GM12878 (cell line): ENCODE results near the gene TRERF1. TPM values are rescaled to one million over a fixed set of nuclear protein-coding genes. Genes with fewer than 3 reads are reported as not detected.

Experiments used
- ATAC-seq: fragments of 200-7000 bp; cut with Tn5 transposase; 3 replicates; pipeline ENCODE4 v1.9.1; 2020; ENCODE audit warnings: mild to moderate bottlenecking, moderate library complexity
- BruUV-seq: library from RNA; stranded (reverse); fragments of 400-500 nt; replicated peaks from 2 replicates; lab custom pipeline; 2021; lab: Mats Ljungman, UMichigan
- CTCF ChIA-PET: fragments of 300-600 bp; sonication (Branson Sonifier 250); formaldehyde crosslinking; extraction: SDS; loops from one replicate; lab custom pipeline; 2021; ENCODE audit warnings: inconsistent platforms; lab: Yijun Ruan, JAX
- POLR2A ChIA-PET: fragments of 350-600 bp; formaldehyde crosslinking; extraction: SDS; loops from one replicate; lab custom pipeline; 2021; ENCODE audit warnings: inconsistent platforms; lab: Charles Lee
- RAD21 ChIA-PET: fragments of 300-600 bp; sonication (Branson Sonifier 250); formaldehyde crosslinking; loops from one replicate; lab custom pipeline; 2023; ENCODE audit warnings: antibody characterized with exemption; ENCODE audit not compliant: unreplicated experiment; lab: Charles Lee
- SMC1A ChIA-PET: fragments of 300-600 bp; sonication (Branson Sonifier 250); formaldehyde crosslinking; loops from one replicate; lab custom pipeline; 2023; ENCODE audit not compliant: unreplicated experiment, uncharacterized antibody; lab: Charles Lee
- DNase-seq: peaks from one replicate; pipeline ENCODE4 v3.0.0-alpha.2; 2011; ENCODE audit warnings: low read depth, low spot score
- FAIRE-seq: peaks from 3 replicates; lab custom pipeline; 2011; peaks lifted over from hg19 to GRCh38; lab: Jason Lieb, UNC
- H2AFZ ChIP-seq: 2 replicates; pipeline ENCODE4 v1.6.0; 2011; ENCODE audit warnings: low read depth, low read length, control low read depth; ENCODE audit not compliant: control insufficient read depth
- H3K27ac ChIP-seq: 2 replicates; pipeline ENCODE4 v1.5.1; 2011; ENCODE audit warnings: control low read depth; ENCODE audit not compliant: control insufficient read depth, insufficient read depth
- H3K27me3 ChIP-seq, 2 experiments: replicated peaks in 1 of 2; 2 replicates each; pipeline versions ENCODE4 v1.6.0 to v1.6.1; 2011; ENCODE audit warnings: low read length in 1 of 2; ENCODE audit not compliant: control insufficient read depth in 2 of 2, insufficient read depth in 2 of 2
- H3K36me3 ChIP-seq, 2 experiments: 2 replicates each; pipeline ENCODE4 v1.5.1; 2011; ENCODE audit warnings: low read length in 1 of 2; ENCODE audit not compliant: control insufficient read depth in 2 of 2, insufficient read depth in 2 of 2
- H3K4me1 ChIP-seq: 2 replicates; pipeline ENCODE4 v1.6.1; 2011; ENCODE audit warnings: mild to moderate bottlenecking, low read length, moderate library complexity, mixed read lengths; ENCODE audit not compliant: control insufficient read depth, insufficient read depth
- H3K4me2 ChIP-seq: 2 replicates; pipeline ENCODE4 v1.6.0; 2011; ENCODE audit warnings: control low read depth; ENCODE audit not compliant: control insufficient read depth, insufficient read depth
- H3K4me3 ChIP-seq: fragments of 200-600 bp; sonication (generic); 2 replicates; pipeline ENCODE4 v1.5.1; 2016
- H3K79me2 ChIP-seq: 2 replicates; pipeline ENCODE4 v1.6.0; 2011; ENCODE audit warnings: low read length; ENCODE audit not compliant: control insufficient read depth, insufficient read depth
- H3K9ac ChIP-seq: 2 replicates; pipeline ENCODE4 v1.8.0; 2011; ENCODE audit warnings: low read length, control low read depth, mixed read lengths; ENCODE audit not compliant: control insufficient read depth, insufficient read depth
- H3K9me3 ChIP-seq: replicated peaks from 3 replicates; pipeline ENCODE4 v1.5.1; 2011; ENCODE audit warnings: mild to moderate bottlenecking, low read length; ENCODE audit not compliant: control insufficient read depth, insufficient read depth
- H4K20me1 ChIP-seq: 2 replicates; pipeline ENCODE4 v1.6.0; 2011; ENCODE audit not compliant: control insufficient read depth, insufficient read depth
- ASH2L ChIP-seq: fragments of 300-600, 200-600 bp; sonication (generic); IDR thresholded peaks from 2 replicates; pipeline ENCODE4 v1.6.1; 2017; ENCODE audit warnings: low read depth, mild to moderate bottlenecking, borderline replicate concordance
- CBX3 ChIP-seq: fragments of 200-600 bp; sonication (generic); IDR thresholded peaks from 2 replicates; pipeline ENCODE4 v1.6.1; 2016; ENCODE audit warnings: low read depth, borderline replicate concordance
- CTCF ChIP-seq, 3 experiments: IDR thresholded peaks in 2 of 3; conservative IDR thresholded peaks in 1 of 3; 2 replicates each; pipeline ENCODE4 v1.5.1; 2011; ENCODE audit warnings: low read depth in 3 of 3, low read length in 3 of 3, mild to moderate bottlenecking in 3 of 3, control low read depth in 2 of 3, moderate library complexity in 2 of 3, inconsistent platforms in 1 of 3, mixed read lengths in 1 of 3; ENCODE audit not compliant: control insufficient read depth in 2 of 3, insufficient read depth in 1 of 3; ENCODE audit errors: extremely low read depth in 1 of 3
- EGR1 ChIP-seq, 2 experiments: IDR thresholded peaks; 1 replicate in 1 of 2; 2 replicates in 1 of 2; pipeline ENCODE4 v1.6.1; 2011 to 2012; ENCODE audit warnings: low read depth in 2 of 2, low read length in 2 of 2, borderline replicate concordance in 1 of 2, mild to moderate bottlenecking in 1 of 2, moderate library complexity in 1 of 2
- FOXK2 ChIP-seq: fragments of 450-650 bp; IDR thresholded peaks from 2 replicates; pipeline ENCODE4 v1.6.1; 2017; ENCODE audit warnings: mild to moderate bottlenecking, moderate library complexity
- HCFC1 ChIP-seq: fragments of 150-350 bp; IDR thresholded peaks from 2 replicates; pipeline ENCODE4 v1.6.1; 2014; ENCODE audit warnings: low read length
- HDGF ChIP-seq: fragments of 450-650 bp; IDR thresholded peaks from 2 replicates; pipeline ENCODE4 v1.6.1; 2016; ENCODE audit warnings: antibody characterized with exemption
- IKZF1 ChIP-seq: fragments of 450-650 bp; conservative IDR thresholded peaks from 2 replicates; pipeline ENCODE4 v1.6.1; 2017; ENCODE audit warnings: antibody characterized with exemption, mild to moderate bottlenecking
- JUND ChIP-seq: IDR thresholded peaks from 2 replicates; pipeline ENCODE4 v1.6.1; 2012; ENCODE audit warnings: low read depth, mild to moderate bottlenecking, low read length, improper control_type of control experiment, moderate library complexity
- NBN ChIP-seq: fragments of 450-650 bp; IDR thresholded peaks from 2 replicates; pipeline ENCODE4 v1.6.1; 2016
- NR2C1 ChIP-seq: fragments of 450-650 bp; IDR thresholded peaks from 2 replicates; pipeline ENCODE4 v1.6.1; 2017; ENCODE audit warnings: antibody characterized with exemption, mild to moderate bottlenecking, moderate library complexity
- NR2F1 ChIP-seq: fragments of 450-650 bp; conservative IDR thresholded peaks from 2 replicates; pipeline ENCODE4 v1.6.1; 2017; ENCODE audit warnings: mild to moderate bottlenecking
- POLR2AphosphoS5 ChIP-seq: IDR thresholded peaks from 2 replicates; pipeline ENCODE4 v1.6.1; 2011; ENCODE audit warnings: mild to moderate bottlenecking, low read length, inconsistent platforms
- PRDM15 ChIP-seq: fragments of 450-650 bp; formaldehyde crosslinking; IDR thresholded peaks from 2 replicates; pipeline ENCODE4 v1.4.0; 2020; ENCODE audit warnings: mild to moderate bottlenecking, moderate library complexity
- RAD21 ChIP-seq: IDR thresholded peaks from 2 replicates; pipeline ENCODE4 v1.6.1; 2011; ENCODE audit warnings: mild to moderate bottlenecking, low read depth, low read length, moderate library complexity; ENCODE audit not compliant: insufficient read depth
- SP1 ChIP-seq: IDR thresholded peaks from one replicate; pipeline ENCODE4 v1.6.1; 2011; ENCODE audit warnings: low read depth, low read length
- ZNF384 ChIP-seq: IDR thresholded peaks from 2 replicates; pipeline ENCODE4 v1.6.1; 2012; ENCODE audit warnings: low read depth, mild to moderate bottlenecking, low read length, improper control_type of control experiment, borderline replicate concordance
- ZNF622 ChIP-seq: fragments of 450-650 bp; IDR thresholded peaks from 2 replicates; pipeline ENCODE4 v1.6.1; 2017; ENCODE audit warnings: mild to moderate bottlenecking, inconsistent platforms
- WGBS: methylation state at CpG from one replicate; pipeline ENCODE4 v1.1.6; 2016; ENCODE audit warnings: low lambda C conversion rate; ENCODE audit not compliant: insufficient replicate concordance, insufficient coverage; ENCODE audit errors: missing lambda C conversion rate; 5-methylcytosine and 5-hydroxymethylcytosine counted together
- in situ Hi-C: fragments of 300-500 bp; cut with MboI; formaldehyde crosslinking; loops from 9 replicates; pipeline ENCODE4 v1.14.3; 2018; ENCODE audit warnings: mixed read lengths
- intact Hi-C: fragments of 100-400 bp; cut with micrococcal nuclease; formaldehyde crosslinking; loops from one replicate; pipeline ENCODE4 v1.14.2; 2022; ENCODE audit not compliant: unreplicated experiment
- polyA plus RNA-seq, 11 experiments: library from polyadenylated mRNA; depleted of rRNA in 4 of 11; unstranded in 6 of 11; stranded (reverse) in 5 of 11; fragments of >200 nt; fragmentation: Nextera tagmentation in 4 of 11; fragmentation: Illumina TruSeq in 1 of 11; extraction: Ambion mirVana in 4 of 11; extraction: Trizol in 1 of 11; gene quantifications; 1 replicate in 1 of 11; 2 replicates in 10 of 11; pipeline versions ENCODE4 v1.2.1 to v1.2.3, GENCODE V29; 2011 to 2016; ENCODE audit warnings: inconsistent platforms in 2 of 11, missing spikeins in 2 of 11, low read depth in 1 of 11
- total RNA-seq, 4 experiments: library from RNA; depleted of rRNA in 3 of 4; stranded (reverse); fragments of >200 nt in 3 of 4; fragmentation: Illumina TruSeq in 1 of 4; extraction: Trizol in 1 of 4; gene quantifications; 2 replicates each; pipeline versions ENCODE4 v1.2.1 to v1.2.3, GENCODE V29; 2013 to 2021

The TRERF1 gene
- total and polyA plus RNA-seq, 10 of the 15 experiments (the other 5 are each of a cell fraction or from before 2014, with no cell fraction given): 2.2 to 19.4 (median 7.2) TPM

GRCh38 chr6:42224222-42225028, 227.3 kb downstream of the TRERF1 start (continued):
- no peak for TF ChIP-seq PRDM15 (CRISPR knock-in tag)
- TF ChIP-seq FOXK2: no peak
- no peak for TF ChIP-seq EGR1 (IDR thresholded peaks at IDR 0.05; ENCODE audit: borderline replicate concordance in 1 of 2, low read depth in 2 of 2, low read length in 2 of 2)
- TF ChIP-seq NR2C1: no peak
- TF ChIP-seq, all 136 proteins: peak for 50

- Histone ChIP-seq H3K36me3 (no peaks in the 10 kb centered on the region), H2AFZ (no peak overlapping the region), H3K9ac (no peak overlapping the region), H3K27me3 (no peaks in the 10 kb centered on the region), H4K20me1 (no peaks in the 10 kb centered on the region), H3K4me1 (no peaks in the 10 kb centered on the region; the same call in 1 of the 2 replicates), H3K27ac (no peak overlapping the region), H3K4me3 (no peak overlapping the region), H3K4me2 (no peak overlapping the region), H3K9me3 (no peaks in the 10 kb centered on the region), H3K79me2 (peaks cover 3% of the 10 kb centered on the region)
- ATAC-seq: no peak
- SMC1A ChIA-PET: interaction anchor here (1.5 to 6.1 kb wide), 3 partner anchors 9 to 283 kb away, joined by 3 to 49 read pairs (median 7); no protein-coding TSS in a partner anchor
- in situ Hi-C loops: no loop called here
- CTCF ChIA-PET: interaction anchor here (0.6 to 5.9 kb wide), 2 partner anchors 8 to 499 kb away, joined by 4 to 57 read pairs; no protein-coding TSS in a partner anchor
- WGBS: 99% methylated on average over 7 of the region's 7 CpGs
- no TSS peak for BruUV-seq
- no peak for FAIRE-seq
- no peak for TF ChIP-seq POLR2AphosphoS5
- no peak for TF ChIP-seq HCFC1
- TF ChIP-seq NBN: no peak
- TF ChIP-seq IKZF1: no peak
- TF ChIP-seq JUND: no peak
- no peak for TF ChIP-seq ZNF384
- TF ChIP-seq ZNF622: no peak
- no peak for TF ChIP-seq CTCF (IDR thresholded peaks at IDR 0.05 in 2 of 3, conservative IDR thresholded peaks at IDR 0.05 in 1 of 3; ENCODE audit: control insufficient read depth in 2 of 3, extremely low read depth in 1 of 3, insufficient read depth in 1 of 3, low read depth in 3 of 3, low read length in 3 of 3)
- TF ChIP-seq NR2C1: no peak
- TF ChIP-seq HDGF: no peak
- TF ChIP-seq SP1: no peak
- TF ChIP-seq CBX3: no peak
- no peak for TF ChIP-seq RAD21
- TF ChIP-seq ASH2L: no peak
- TF ChIP-seq NR2F1: no peak
- no peak for DNase-seq
- intact Hi-C loops: no loop called here
- RAD21 ChIA-PET: interaction anchor here (3.0 kb wide), 1 partner anchor 14 kb away, joined by 18 read pairs; no protein-coding TSS in a partner anchor
- POLR2A ChIA-PET: interaction anchor here (0.7 to 1.6 kb wide), 2 partner anchors 8 to 30 kb away, joined by 3 read pairs; no protein-coding TSS in a partner anchor
These were observed 229.3 kb downstream of the TRERF1 start for GRCh38 chr6:42222448-42222847.
